ENCODE measurements around the gene IL17RB.
A peak's percentile ranks its signal among the peaks of the same experiment; 100 is the strongest.

The IL17RB gene

GRCh38 chr3:53858096-53858741 is 11.9 kb downstream of the IL17RB start:
- no peak for DNase-seq (ENCODE audit: low read depth in 2 of 2, low spot score in 1 of 2)

GRCh38 chr3:53859178-53859577 is 12.8 kb downstream of the IL17RB start:
- DNase-seq (ENCODE audit: low read depth in 2 of 2, low spot score in 1 of 2) = no peak

- DNase-seq (ENCODE audit: low read depth in 2 of 2, low spot score in 1 of 2) = no peak
Measured at GRCh38 chr3:53860196-53860595, 13.8 kb downstream of the IL17RB start.

GRCh38 chr3:53862241-53862640 is 15.9 kb downstream of the IL17RB start:
- no peak for DNase-seq (ENCODE audit: low read depth in 2 of 2, low spot score in 1 of 2)

GRCh38 chr3:53863145-53863544 is 16.8 kb downstream of the IL17RB start:
- no peak for DNase-seq (ENCODE audit: low read depth in 2 of 2, low spot score in 1 of 2)

GRCh38 chr3:53865732-53866499 is 19.5 kb downstream of the IL17RB start:
- no peak for DNase-seq (ENCODE audit: low read depth in 2 of 2, low spot score in 1 of 2)

GRCh38 chr3:53880396-53881345 is 34.3 kb downstream of the IL17RB start:
- DNase-seq (ENCODE audit: low read depth in 2 of 2, low spot score in 1 of 2) = no peak

- DNase-seq (ENCODE audit: low read depth in 2 of 2, low spot score in 1 of 2) = peak; percentile 69 to 74
Measured at GRCh38 chr3:53881691-53882593, 35.6 kb downstream of the IL17RB start, which contains the start of gene ACTR8. TSS of gene ACTR8 (minus strand) at chr3:53882152. CDS start at chr3:53882101, 51 bp downstream.

- no peak for DNase-seq (ENCODE audit: low read depth in 2 of 2, low spot score in 1 of 2)
Measured at GRCh38 chr3:53883008-53883407, 36.6 kb downstream of the IL17RB start.

- DNase-seq (ENCODE audit: low read depth in 2 of 2, low spot score in 1 of 2) = no peak
Measured at GRCh38 chr3:53884623-53885022, 38.3 kb downstream of the IL17RB start.

- no peak for DNase-seq (ENCODE audit: low read depth in 2 of 2, low spot score in 1 of 2)
Measured at GRCh38 chr3:53885239-53885638, 38.9 kb downstream of the IL17RB start.

GRCh38 chr3:53887446-53887845 is 41.1 kb downstream of the IL17RB start:
- no peak for DNase-seq (ENCODE audit: low read depth in 2 of 2, low spot score in 1 of 2)

GRCh38 chr3:53888232-53888631 is 41.9 kb downstream of the IL17RB start:
- DNase-seq (ENCODE audit: low read depth in 2 of 2, low spot score in 1 of 2) = no peak

- DNase-seq (ENCODE audit: low read depth in 2 of 2, low spot score in 1 of 2) = peak in 1 of 2 donors; percentile 9
Measured at GRCh38 chr3:53890726-53891475, 44.5 kb downstream of the IL17RB start.

GRCh38 chr3:53891497-53892285 is 45.3 kb downstream of the IL17RB start, which contains the start of gene SELENOK:
TSS of gene SELENOK (minus strand) at chr3:53891859.
- DNase-seq (ENCODE audit: low read depth in 2 of 2, low spot score in 1 of 2) = peak; percentile 84 to 93

- DNase-seq (ENCODE audit: low read depth in 2 of 2, low spot score in 1 of 2) = no peak
Measured at GRCh38 chr3:53892286-53892637, 45.9 kb downstream of the IL17RB start.

- no peak for DNase-seq (ENCODE audit: low read depth in 2 of 2, low spot score in 1 of 2)
Measured at GRCh38 chr3:53899750-53900149, 53.4 kb downstream of the IL17RB start.

GRCh38 chr3:53900666-53901331 is 54.4 kb downstream of the IL17RB start:
- DNase-seq (ENCODE audit: low read depth in 2 of 2, low spot score in 1 of 2) = no peak
